A549 treated with AZD9567 at 1 μM for 4 hours (cell line): ENCODE data around the gene STT3B. TPM values are rescaled to one million over a fixed set of nuclear protein-coding genes. Genes with fewer than 3 reads are reported as not detected.

Experiments
- total RNA-seq: library from RNA; stranded (reverse); fragments of 200-300 nt; extraction: Qiagen RNA extraction; gene quantifications from 5 replicates; pipeline ENCODE4 v1.2.3, GENCODE V29; 2022; ENCODE audit not compliant: insufficient read depth

The STT3B gene
- total RNA-seq, result 65.4 to 78.2 TPM (median 70.6 TPM) in 5 replicates

GRCh38 chr3:31532587-31533168, at the start of gene STT3B:
Gene STT3B, plus strand, starts transcription at chr3:31532925. Its CDS starts 74 bp downstream, at chr3:31532999.

